IMR-90 (cell line): ENCODE data around the gene LIAS. TPM values are rescaled to one million over a fixed set of nuclear protein-coding genes. Genes with fewer than 3 reads are reported as not detected.

Experiments
- polyA plus RNA-seq, 3 experiments: library from polyadenylated mRNA; depleted of rRNA; stranded (reverse); fragments of >200 nt; gene quantifications; 2 replicates each; pipeline ENCODE4 v1.2.3, GENCODE V29; 2012; ENCODE audit warnings: low replicate concordance in 1 of 3
- total RNA-seq: library from RNA; depleted of rRNA; stranded (reverse); fragments of >200 nt; gene quantifications from 2 replicates; pipeline ENCODE4 v1.2.3, GENCODE V29; 2012
- TF ChIP-seq, protein P1 (sequence below): fragments of 150-350 bp; IDR thresholded peaks from 2 replicates; pipeline ENCODE4 v1.6.1; 2016; ENCODE audit warnings: low read depth, mild to moderate bottlenecking, low read length, moderate library complexity, borderline replicate concordance

The LIAS gene
- total and polyA plus RNA-seq, 2 of the 4 experiments (the other 2 are of a cell fraction), result 3.2 to 7.8 TPM

DNA sequence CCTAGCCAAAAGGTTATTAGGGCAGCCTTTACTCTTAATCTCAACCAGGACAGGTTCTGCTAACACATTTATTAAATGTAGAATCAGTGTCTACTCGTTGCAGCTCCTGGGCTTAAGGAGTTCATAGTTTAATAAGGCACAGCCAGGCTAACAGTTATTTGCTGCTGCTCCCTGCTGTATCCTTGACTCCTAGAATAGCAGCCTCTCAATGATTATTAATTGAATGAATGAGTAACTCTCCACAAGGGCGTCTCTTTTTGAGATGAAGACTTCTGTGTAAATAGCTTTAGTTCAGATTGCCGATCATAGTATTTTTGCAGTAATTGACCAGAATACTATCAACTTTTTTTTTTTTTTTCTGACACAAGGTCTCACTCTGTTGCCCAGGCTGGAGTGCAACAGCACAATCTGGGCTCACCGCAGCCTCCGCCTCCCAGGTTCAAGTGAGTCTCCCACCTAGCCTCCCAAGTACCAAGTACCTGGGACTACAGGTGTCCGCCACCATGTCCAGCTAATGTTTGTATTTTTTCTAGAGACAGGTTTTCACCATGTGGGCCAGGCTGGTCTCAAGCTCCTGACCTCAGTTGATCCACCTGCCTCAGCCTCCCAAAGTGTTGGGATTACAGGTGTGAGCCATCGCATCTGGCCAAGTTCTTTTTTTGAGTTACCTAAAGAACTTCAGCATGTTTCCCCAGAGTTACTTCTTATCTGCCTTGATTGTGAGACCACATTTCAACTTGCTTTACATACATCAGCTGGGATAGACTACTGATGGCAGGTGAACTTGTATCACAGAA, 65.5 kb downstream of the LIAS start (continued):
- TF ChIP-seq, protein P1, sequence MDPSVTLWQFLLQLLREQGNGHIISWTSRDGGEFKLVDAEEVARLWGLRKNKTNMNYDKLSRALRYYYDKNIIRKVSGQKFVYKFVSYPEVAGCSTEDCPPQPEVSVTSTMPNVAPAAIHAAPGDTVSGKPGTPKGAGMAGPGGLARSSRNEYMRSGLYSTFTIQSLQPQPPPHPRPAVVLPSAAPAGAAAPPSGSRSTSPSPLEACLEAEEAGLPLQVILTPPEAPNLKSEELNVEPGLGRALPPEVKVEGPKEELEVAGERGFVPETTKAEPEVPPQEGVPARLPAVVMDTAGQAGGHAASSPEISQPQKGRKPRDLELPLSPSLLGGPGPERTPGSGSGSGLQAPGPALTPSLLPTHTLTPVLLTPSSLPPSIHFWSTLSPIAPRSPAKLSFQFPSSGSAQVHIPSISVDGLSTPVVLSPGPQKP, result no peak
